Endothelial cell (in vitro differentiated cells): ENCODE results near the gene SMTNL2. TPM values are rescaled to one million over a fixed set of nuclear protein-coding genes. Genes with fewer than 3 reads are reported as not detected.

Source experiments
- DNase-seq: peaks from one replicate; pipeline ENCODE4 v3.0.0; 2021; ENCODE audit warnings: low spot score
- H3K27ac Mint-ChIP-seq: one replicate; pipeline ENCODE4 v1.8.0; 2021; ENCODE audit warnings: mixed read lengths, inconsistent platforms; ENCODE audit not compliant: unreplicated experiment
- H3K27me3 Mint-ChIP-seq: one replicate; pipeline ENCODE4 v1.8.0; 2021; ENCODE audit warnings: mild to moderate bottlenecking, moderate library complexity, mixed read lengths, inconsistent platforms; ENCODE audit not compliant: unreplicated experiment
- H3K36me3 Mint-ChIP-seq: one replicate; pipeline ENCODE4 v1.8.0; 2021; ENCODE audit warnings: mild to moderate bottlenecking, low read depth, mixed read lengths, inconsistent platforms; ENCODE audit not compliant: unreplicated experiment
- H3K4me1 Mint-ChIP-seq: one replicate; pipeline ENCODE4 v1.8.0; 2021; ENCODE audit warnings: mild to moderate bottlenecking, mixed read lengths, inconsistent platforms; ENCODE audit not compliant: unreplicated experiment
- H3K4me3 Mint-ChIP-seq: one replicate; pipeline ENCODE4 v1.8.0; 2021; ENCODE audit warnings: mild to moderate bottlenecking, mixed read lengths, inconsistent platforms; ENCODE audit not compliant: unreplicated experiment
- H3K9me3 Mint-ChIP-seq: one replicate; pipeline ENCODE4 v1.8.0; 2021; ENCODE audit warnings: mixed read lengths, inconsistent platforms; ENCODE audit not compliant: unreplicated experiment
- total RNA-seq: library from RNA; stranded (reverse); fragmentation: NEBNext Ultra II Directional; extraction: Animal tissue kit (Norgen Biotek cat#: 25700); gene quantifications from one replicate; pipeline ENCODE4 v1.2.1, GENCODE V29; 2021; ENCODE audit not compliant: unreplicated experiment
- TF ChIP-seq, protein P1 (sequence below): fragments of 200-600 bp; sonication (generic); IDR thresholded peaks from one replicate; pipeline ENCODE4 v1.5.0; 2021; ENCODE audit warnings: antibody characterized with exemption; ENCODE audit not compliant: unreplicated experiment

The SMTNL2 gene
- total RNA-seq, 1 donor from 2014 or later = 0.59 TPM

DNA sequence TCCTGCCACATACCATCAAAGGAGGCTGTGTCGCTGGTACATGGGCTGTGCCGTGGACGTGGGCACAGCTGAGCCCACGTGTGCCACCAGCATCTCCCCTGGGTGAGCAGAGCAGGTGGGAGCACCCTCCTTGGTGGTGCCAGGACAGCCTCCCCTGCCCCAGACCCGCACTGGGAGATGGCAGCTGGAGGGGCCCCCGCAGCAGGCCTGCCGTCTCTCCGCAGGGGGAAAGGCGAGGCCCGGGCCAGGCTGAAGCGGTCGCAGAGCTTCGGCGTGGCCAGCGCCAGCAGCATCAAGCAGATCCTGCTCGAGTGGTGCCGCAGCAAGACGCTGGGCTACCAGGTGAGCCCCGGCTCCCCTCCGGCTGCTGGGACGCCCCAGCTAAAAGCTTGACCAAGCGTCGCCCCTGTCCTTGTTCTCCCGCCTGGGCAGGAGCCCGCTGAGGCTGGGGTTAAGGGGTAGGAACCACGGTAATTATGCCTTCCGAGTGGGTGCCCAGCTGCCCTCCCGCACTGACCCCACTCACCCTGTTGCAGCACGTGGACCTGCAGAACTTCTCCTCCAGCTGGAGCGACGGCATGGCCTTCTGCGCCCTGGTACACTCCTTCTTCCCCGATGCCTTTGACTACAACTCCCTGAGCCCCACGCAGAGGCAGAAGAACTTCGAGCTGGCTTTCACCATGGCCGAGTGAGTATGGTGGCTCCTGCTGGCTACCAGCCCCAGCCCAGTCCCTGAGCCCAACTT is 12.5 kb downstream of the SMTNL2 start:
- Mint-ChIP-seq H3K27me3 (peaks cover 6% of the 10 kb centered on the region), H3K4me1 (peaks cover 4% of the 10 kb centered on the region), H3K9me3 (no peaks in the 10 kb centered on the region), H3K4me3 (no peak overlapping the region), H3K36me3 (no peaks in the 10 kb centered on the region), H3K27ac (no peak overlapping the region)
- TF ChIP-seq, protein P1, sequence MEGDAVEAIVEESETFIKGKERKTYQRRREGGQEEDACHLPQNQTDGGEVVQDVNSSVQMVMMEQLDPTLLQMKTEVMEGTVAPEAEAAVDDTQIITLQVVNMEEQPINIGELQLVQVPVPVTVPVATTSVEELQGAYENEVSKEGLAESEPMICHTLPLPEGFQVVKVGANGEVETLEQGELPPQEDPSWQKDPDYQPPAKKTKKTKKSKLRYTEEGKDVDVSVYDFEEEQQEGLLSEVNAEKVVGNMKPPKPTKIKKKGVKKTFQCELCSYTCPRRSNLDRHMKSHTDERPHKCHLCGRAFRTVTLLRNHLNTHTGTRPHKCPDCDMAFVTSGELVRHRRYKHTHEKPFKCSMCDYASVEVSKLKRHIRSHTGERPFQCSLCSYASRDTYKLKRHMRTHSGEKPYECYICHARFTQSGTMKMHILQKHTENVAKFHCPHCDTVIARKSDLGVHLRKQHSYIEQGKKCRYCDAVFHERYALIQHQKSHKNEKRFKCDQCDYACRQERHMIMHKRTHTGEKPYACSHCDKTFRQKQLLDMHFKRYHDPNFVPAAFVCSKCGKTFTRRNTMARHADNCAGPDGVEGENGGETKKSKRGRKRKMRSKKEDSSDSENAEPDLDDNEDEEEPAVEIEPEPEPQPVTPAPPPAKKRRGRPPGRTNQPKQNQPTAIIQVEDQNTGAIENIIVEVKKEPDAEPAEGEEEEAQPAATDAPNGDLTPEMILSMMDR = no peak
- DNase-seq = peak; percentile 2

DNA sequence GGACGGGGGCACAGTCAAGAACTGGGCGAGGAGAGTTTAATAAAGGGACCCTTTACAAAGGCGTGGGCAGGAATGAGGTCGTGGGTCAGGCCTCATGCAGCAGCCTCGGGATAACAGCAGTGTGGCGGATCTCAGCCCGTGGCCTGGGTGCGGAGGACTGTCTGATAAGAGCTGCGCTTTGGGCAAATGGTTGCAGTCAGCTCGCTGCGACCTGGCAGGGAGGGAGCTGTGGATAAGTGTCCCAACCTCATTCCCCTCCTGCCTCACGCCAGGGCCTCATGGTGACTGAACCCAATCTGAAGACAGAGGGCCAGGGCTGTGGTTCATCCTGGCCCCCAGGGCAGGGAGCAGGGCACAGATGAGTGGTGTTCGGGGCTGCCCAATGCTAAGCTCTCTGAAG is 13.6 kb downstream of the SMTNL2 start:
- TF ChIP-seq, protein P1 = no peak
- H3K4me3 Mint-ChIP-seq = no peak overlapping the region
- peak overlapping the region; percentile 18 for H3K27ac Mint-ChIP-seq
- no peaks in the 10 kb centered on the region for H3K36me3 Mint-ChIP-seq
- H3K4me1 Mint-ChIP-seq = peaks cover 4% of the 10 kb centered on the region
- no peaks in the 10 kb centered on the region for H3K9me3 Mint-ChIP-seq
- peaks cover 5% of the 10 kb centered on the region for H3K27me3 Mint-ChIP-seq
- no peak for DNase-seq

DNA sequence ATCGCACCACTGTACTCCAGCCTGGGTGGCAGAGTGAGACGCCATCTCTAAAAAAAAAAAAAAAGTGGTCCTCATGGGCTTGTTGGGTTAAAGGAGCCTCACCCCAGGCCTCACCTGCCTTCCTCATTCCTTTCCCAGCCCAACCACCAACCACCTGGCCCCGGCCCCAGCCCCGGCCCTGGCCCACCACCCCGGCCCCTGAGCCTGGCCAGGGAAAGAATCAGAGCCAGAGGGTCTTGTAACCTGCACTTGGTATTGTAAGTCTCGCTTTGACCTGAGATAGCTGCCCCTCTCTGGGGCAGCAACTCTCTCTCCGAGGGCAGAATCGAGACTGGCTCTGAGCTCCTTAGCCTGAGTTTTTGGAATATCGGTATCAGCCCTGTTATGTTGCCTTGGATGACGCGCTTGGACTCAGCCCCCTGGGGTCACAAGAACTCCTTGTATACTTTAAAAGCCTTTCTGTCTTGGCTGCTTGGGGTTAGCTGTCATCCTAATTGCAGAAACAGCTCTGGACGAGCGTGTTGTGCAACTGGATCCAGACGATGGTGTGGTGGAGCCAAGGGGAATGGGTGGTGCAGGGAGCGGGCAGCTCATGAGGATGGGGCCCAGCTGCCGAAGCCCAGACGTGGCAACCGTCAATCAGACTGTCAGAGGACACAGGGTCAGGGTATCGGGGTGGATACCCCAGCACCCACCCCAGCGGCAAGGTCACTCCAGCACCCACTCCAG is 14.6 kb downstream of the SMTNL2 start:
- Mint-ChIP-seq H3K4me3 (no peak overlapping the region), H3K4me1 (peaks cover 4% of the 10 kb centered on the region), H3K36me3 (no peaks in the 10 kb centered on the region), H3K27me3 (peaks cover 5% of the 10 kb centered on the region), H3K9me3 (no peaks in the 10 kb centered on the region), H3K27ac (no peak overlapping the region)
- TF ChIP-seq, protein P1 = no peak
- DNase-seq = no peak

DNA sequence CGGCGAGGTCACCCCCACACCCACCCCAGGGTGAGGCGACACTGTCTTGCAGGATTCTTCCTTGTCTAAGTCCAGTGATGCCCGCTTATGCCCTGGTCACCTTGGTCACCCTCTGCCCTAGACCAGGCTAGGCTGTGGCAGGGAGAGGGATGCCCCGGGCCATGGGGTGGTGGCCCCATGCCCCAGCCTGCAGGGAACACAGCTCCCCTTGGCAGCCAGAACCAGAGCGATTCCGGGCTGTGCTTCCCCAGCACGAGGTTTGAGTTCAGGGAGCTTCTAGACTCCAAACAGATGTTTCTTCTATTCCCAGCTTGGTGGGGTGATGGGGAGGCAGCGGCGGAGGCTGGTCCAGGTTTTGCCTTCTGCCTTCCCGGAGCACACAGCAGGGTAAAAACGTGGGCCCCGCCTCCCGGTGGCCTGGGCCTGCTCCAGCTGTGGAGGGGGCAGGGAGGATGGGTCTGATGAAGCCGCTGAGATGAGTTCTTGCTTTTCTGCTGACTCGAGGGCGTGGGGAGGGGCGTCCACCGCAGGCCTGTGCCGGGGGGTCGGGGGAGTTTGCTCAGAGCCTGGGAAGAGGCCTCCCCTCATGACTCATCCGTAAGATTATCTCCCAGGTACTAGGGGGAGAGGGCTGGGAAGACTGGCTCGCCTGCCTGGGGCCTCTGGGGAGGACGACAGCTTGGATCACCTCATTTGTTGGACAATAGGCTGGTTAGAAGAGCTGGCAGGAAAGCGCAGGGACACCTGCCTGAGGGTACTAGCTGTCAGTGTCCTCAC is 15.4 kb downstream of the SMTNL2 start:
- TF ChIP-seq, protein P1 = no peak
- Mint-ChIP-seq H3K27ac (no peak overlapping the region), H3K4me3 (no peak overlapping the region), H3K9me3 (no peaks in the 10 kb centered on the region), H3K4me1 (peaks cover 4% of the 10 kb centered on the region), H3K27me3 (peaks cover 5% of the 10 kb centered on the region), H3K36me3 (no peaks in the 10 kb centered on the region)
- DNase-seq = peak; percentile 4
